C4-2B (cell line): ENCODE results near the gene CD6.

Experiments
- CTCF ChIP-seq: fragments of 450-650 bp; conservative IDR thresholded peaks from 2 replicates; pipeline ENCODE4 v1.5.1; 2017; ENCODE audit warnings: mild to moderate bottlenecking
- ZFX ChIP-seq: fragments of 450-650 bp; IDR thresholded peaks from 2 replicates; pipeline ENCODE4 v1.6.1; 2017

- TF ChIP-seq CTCF (no peak), ZFX (no peak)
These were observed 17.7 kb downstream of the CD6 start for GRCh38 chr11:60989093-60989650.
